ENCODE measurements around the gene CELSR2.

CELSR2 gene

DNA sequence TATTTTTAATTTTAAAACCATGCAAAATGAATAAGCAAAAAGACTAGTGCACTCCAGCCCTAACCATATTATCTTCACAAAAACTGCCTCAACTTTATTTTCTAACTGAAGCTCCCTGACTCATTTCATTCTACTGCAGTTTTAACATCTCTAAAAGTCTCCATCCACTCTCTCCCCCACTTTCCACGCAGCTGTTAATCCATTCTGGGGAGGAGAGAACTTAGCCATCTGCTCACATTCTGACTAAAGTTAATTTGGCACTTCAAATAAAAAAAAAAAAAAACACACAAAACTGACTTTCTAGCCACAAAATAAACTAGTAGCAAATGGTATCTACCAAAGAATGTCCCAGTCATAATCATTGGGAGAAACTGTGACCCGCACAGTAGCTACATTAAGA lies 62.9 kb downstream of the CELSR2 start:
- DNase-seq = no peak

DNA sequence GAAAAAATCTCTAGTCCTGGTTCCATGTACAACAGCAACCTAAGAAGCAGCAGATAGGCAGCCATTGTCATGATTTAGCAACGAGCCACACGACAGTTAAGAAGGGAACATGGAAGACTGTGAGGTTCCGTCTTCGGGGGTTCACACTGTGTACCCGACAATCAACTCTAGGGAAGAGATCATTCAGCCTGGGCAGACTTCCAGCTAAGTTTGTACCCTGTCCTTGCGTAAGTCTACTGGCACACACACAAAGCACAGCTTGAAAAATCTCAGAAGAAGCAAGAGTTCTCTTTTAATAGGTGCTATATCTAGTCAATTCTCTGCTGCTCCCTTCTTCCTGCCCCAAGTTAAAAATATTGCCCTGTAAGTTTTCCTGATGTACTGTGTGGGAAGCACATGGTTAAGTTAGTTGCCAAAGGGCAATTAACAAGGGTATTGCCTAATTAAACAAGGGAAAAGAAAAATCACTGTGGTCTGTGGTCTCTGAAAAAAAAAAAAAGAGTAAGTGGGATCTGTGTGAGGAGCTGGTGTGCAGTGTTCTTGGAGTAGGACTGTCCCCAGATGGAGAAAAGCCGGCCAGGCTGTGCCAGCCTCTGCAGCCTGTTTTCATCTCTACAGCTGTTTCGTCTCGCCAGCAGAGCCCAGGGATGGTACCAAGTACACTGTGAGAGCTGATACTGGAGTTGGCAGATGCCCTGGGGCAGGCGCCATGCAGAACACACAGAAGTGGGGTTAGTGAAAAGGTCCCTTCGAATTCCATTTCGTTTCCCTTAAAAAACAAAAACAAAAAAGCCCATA lies 63.8 kb downstream of the CELSR2 start:
- DNase-seq = no peak

DNA sequence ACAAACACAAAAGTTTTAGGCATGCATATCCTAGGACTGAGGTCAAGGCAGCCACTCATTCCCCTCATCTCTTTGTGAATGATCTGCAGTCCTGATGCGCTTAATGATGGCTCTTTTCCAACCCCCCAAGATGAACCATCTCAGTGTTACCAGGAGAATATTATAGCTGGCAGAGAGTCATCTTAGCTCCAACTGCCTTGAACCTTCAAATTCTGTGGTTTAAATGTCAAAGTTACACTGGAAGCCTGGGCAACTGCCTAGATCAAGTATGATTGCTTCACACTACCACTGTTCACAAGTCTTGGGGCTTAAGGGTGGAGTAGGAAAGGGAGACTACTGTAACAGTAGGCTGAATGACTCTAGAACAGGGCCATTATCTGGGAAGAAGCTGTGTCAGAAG lies 65.5 kb downstream of the CELSR2 start:
- DNase-seq = no peak

DNA sequence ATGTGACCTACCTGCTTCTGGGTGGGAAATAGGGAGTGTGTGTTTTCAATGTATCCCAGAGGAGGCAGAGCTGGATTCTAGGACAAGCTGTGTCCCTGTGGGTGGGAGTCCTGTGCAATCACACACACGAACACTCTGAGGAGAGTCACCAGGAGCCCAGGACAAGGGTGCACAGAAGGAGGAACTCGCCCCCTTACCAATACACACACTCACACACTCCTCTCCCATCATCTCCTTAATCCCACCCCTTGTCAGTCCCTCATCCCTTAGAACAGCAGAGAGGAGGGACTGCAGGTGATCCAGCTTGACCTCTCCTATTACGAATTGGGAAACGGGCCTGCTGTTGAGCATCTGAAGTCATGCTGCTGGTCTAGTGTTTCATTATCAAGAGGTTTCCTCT lies 65.9 kb downstream of the CELSR2 start:
- DNase-seq = no peak

DNA sequence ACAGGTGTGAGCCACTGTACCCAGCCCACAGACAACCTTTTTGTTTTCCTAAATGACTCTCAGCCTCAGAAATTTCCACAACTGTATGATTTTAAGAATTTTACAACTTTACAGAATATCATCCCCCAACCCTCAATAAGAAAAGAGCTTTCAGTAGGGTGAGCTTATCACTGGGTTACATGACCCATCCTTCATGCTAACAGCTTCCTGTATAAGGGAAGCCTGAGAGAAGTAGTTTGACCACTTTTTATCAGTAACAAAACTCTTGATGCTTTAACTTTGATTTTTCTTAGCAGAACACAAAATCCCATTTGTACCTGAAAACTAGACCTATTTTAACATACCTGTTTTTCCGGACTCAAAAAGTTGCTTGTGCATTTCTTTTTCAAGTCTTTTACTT lies 67.2 kb downstream of the CELSR2 start:
- DNase-seq = no peak

DNA sequence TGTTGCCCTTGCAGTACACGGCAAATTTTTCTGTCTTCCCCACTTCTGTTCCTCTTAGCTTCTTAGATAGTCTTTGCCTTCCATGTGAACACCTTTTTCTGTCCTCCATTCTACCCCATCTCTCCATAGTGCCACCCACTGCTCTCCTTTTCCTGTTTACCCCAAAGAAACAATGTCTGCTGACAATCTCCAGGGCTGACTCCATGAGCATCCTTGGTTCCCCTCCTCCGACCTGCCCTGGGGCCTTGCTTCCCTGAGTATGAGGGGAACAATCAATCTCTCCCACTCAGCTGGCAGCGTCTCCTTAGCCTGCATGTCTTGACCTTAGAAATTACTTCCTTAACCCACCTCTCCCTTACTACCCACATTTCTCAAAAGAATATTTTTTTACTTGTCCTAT lies 69.8 kb downstream of the CELSR2 start:
- no peak for DNase-seq

DNA sequence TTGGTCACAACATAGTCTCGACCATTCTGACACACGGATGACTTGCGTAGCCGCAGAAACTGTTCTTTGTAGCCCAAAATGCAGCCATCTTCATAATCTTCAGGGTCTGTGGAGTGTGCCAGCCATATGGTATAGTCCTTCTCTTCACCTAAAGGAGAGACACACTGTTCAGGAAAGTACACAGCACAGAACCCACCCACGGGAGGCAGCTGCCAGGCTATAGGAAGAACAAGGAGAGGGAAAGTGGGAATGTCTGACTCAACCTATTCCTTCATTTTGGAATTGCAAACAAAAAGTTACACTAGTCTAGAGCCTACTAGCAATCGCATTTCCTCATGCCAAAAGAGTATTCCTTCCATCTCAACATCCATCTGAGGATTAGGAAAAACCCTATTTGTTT lies 73.6 kb downstream of the CELSR2 start:
- no peak for DNase-seq

Measured in NCI-H1930 (cell line).